ENCODE results near the gene FRAS1.

Gene FRAS1

DNA sequence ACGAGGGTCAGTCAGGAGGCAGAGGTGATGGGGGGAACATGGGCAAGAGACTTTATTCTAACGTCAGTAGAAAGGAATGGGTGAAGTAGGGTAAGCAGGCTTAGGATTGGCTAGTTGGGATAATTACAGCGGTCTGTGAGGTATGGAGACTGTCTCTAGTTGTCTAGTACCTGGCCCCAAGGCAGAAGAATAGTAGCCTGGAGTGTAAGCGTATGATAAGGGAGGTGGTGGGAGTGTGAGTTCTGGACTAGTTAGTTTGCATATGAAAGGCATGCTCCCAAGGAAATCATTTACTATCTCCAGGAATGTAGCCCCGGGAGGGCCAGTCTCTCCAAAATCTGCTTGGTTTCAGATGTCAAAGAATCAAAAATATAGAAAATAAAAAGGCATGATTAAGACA lies 274.8 kb downstream of the FRAS1 start:
- DNase-seq, result no peak

DNA sequence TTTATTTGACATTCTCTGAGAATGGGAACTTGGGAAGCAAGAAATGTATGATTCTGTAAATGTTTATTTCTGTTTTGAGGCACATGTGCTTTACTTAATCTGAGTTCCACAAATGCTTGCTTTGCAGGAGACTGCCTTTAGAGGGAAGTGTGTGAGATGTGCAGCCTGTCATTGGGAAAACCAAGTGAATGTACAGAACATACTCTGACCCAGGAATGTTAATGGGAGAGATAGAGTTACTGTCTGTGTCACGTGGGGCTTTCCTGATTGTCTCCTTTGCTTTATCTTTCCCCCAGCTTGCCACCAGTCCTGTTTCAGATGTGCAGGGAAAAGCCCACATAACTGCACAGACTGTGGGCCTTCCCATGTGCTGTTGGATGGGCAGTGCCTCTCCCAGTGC lies 275.9 kb downstream of the FRAS1 start:
- DNase-seq, result no peak

DNA sequence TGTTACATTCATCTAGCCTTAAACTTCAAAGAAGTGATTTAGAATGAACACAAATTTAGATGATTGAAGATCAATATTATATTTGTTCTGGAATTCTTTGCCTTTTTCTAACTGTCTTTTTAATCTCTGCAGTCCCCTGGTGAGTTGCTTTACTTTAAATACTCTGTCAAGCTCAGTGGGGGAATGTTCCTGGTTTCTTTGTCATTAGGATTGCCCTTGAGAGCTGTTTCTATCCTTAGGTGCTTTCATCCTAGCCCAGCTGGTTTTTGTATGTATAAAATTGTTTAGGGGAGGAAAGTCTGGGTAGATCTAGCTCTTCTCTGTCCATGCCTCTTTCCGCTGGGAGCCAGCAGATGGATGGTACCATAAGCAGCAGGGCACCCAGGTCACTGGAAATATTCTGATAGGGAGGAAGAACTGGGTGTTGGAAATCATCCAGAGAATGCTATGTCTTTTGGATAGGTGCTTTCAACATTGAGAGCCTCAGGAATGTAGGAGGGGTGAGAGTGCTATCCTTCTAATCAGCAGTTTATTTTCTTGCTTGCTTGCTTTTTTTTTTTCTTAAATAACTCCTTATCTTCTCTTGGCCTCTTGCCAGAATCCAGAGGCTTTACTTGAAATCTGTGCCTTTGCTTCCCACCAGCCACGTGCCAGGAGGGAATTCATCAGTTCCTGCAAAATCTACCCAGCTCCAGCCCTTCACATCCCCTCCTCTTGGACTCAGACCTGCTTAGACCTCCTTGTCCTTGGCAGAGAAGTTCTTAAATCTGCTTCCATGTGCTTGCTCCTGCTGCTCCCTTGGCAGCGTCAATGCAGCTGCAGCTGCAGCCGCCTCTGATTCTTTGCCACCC lies 279.2 kb downstream of the FRAS1 start:
- DNase-seq, result no peak

GRCh38 chr4:78337244-78338020 lies 280.3 kb downstream of the FRAS1 start:
- no peak for DNase-seq

GRCh38 chr4:78342125-78342524 lies 285.0 kb downstream of the FRAS1 start:
- DNase-seq, result no peak

- no peak for DNase-seq
Measured at GRCh38 chr4:78343682-78344081, 286.6 kb downstream of the FRAS1 start.

DNA sequence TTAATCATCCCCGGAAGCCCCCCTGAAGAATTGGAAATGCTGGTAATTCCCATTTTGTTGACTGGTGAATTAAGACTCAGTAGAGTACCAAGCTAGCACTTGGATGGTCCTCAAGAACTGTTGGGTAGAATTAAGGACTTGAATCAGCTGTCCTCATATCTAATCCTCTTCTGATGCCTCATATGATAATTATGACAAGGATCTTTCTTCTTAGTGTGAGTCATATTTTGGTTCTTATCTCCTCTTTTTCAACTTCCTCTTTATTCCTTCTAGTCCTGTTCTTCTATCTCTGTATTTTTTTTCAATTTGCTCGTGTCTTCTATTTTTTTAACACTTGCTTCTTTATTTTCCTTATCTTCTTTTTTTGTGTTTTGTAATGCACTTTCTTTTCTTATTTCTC lies 288.1 kb downstream of the FRAS1 start:
- no peak for DNase-seq

DNA sequence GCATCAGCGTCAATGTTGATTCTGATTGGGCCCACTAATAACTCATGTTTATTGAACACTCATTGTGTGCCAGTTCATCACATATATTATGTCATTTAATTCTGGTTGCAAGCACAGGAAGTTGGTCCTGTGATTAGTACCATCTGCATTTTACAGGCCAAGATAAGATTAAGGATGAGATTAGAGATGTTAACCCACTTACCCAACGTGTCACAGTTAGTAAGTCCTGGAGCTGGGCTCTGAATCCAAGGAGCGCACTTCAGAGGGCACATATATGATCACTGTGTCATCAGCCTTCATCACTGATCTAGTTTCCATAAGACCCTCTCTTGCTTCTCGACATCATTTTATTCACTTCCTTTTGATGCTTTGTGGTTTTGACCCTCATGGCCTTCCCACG lies 289.1 kb downstream of the FRAS1 start:
- DNase-seq, result no peak

GRCh38 chr4:78347527-78347926 lies 290.4 kb downstream of the FRAS1 start:
- DNase-seq, result no peak

DNA sequence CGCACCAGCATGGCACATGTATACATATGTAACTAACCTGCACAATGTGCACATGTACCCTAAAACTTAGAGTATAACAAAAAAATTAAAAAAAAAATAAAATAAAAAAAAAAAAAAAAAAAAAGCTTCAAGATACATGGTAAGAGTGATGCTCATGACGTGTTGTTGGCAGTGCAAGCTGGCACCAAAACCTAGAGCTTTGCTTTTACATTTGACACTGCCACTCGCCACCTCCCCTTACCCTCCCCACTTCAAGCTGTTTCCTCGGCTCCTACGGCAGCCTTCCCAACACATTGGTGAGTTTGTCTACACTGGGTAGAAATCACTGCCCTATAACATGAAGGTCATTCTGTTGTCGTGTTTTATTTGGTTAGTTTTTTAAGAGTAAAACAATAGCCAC lies 296.8 kb downstream of the FRAS1 start:
- no peak for DNase-seq

DNA sequence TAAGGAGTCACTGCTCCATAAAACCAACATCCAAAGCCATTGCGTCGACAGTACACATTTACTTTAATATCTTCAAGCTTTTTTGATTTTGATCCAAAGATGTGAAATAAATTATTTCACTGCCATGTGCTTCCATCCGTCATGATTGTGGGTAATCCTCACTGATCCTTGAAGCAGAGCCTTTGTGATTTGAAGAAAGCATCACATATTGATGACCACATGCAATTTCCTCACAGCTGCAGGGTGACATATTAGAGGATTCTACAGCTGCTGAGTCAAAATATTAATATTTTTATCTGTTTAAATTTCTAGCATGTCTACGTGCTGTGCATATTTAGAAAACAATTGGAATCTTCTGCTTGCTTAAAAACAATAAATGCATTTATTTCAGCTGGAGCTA lies 297.7 kb downstream of the FRAS1 start:
- DNase-seq, result no peak

DNA sequence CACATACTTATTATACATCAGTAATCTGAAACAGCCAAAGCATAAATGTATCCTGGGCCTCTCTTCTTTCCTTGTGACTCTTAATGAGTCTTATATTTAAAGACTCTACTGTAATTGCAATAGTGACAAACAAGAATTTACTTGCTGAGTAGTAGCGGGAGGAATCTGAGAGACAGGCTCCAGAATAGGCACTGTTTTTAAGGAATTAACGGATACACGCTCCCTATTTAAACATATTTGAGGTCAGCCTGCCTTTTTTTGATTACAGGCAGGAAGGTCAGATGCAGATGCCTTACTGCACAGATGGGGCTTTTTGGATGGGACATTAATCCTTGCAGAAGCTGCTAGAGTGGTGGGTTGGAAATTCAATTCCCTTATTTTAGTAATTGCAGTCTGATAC lies 298.2 kb downstream of the FRAS1 start:
- no peak for DNase-seq

GRCh38 chr4:78356251-78356786 lies 299.2 kb downstream of the FRAS1 start:
- no peak for DNase-seq

- no peak for DNase-seq
Measured at GRCh38 chr4:78357122-78357521, 300.0 kb downstream of the FRAS1 start.

DNA sequence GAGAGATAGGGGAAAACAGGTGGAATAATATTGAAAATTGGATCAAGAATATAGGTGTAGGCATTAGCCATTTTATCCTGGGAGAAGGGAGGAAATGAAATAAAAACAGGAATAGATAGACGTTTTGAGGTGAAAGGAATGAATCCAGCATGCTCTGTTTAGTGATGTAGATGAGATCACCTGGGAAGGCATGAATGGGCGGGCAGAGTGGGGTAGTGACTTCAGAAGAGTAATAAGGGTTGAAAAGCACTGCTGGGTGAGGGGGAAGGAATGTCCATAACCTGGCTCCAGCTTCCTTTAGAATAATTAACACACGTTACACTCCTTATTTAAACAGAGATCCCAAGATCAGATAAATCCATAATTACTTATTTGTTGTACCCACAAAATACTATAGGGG lies 303.3 kb downstream of the FRAS1 start:
- no peak for DNase-seq

GRCh38 chr4:78361621-78362120 lies 304.5 kb downstream of the FRAS1 start:
- DNase-seq, result no peak

GRCh38 chr4:78362310-78362709 lies 305.2 kb downstream of the FRAS1 start:
- no peak for DNase-seq

- DNase-seq, result no peak
Measured at GRCh38 chr4:78363031-78363570, 306.0 kb downstream of the FRAS1 start.

DNA sequence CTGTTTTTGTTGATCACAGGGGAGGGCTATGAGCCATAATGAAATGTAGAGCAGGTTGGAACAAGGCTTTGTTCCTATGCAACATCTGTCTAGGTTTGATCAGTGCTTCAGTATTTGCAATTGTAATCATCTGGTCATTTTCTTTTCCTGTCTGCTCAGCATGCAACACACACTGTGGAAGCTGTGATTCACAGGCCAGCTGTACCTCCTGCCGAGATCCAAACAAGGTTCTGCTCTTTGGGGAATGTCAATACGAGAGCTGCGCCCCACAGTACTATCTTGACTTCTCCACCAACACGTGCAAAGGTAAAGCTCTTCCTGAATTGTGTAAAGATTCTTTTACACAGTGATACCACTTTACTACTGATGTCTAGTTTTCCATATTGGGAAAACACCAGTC lies 312.6 kb downstream of the FRAS1 start:
- DNase-seq, result no peak

GRCh38 chr4:78370631-78371372 lies 313.7 kb downstream of the FRAS1 start:
- DNase-seq, result no peak

DNA sequence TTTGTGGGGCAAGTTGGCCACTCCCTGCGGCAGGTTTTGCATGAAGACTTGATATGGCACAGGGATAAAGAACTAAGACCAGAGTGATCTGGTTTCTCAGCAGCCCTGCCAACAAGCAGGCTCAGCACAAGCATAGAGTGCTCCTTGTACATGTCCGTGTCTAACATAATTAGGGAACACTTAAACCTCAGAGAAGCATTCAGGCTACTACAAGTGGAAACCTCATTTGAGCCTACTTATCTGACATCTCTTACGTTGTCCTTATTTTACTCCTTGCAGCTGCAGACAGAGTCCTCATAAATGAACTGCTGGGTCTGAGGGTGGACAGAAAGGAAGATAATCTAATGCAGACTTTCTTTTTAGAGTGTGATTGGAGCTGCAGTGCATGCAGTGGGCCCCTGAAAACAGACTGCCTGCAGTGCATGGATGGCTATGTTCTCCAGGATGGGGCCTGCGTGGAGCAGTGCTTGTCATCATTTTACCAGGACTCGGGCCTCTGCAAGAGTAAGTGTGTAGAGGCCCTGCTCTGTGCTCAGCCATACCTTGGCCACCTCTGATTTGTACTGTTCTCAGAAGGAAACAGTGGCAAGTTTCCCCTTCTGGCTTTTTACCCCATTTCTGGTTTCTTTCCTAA lies 315.3 kb downstream of the FRAS1 start:
- no peak for DNase-seq

GRCh38 chr4:78377555-78377954 lies 320.4 kb downstream of the FRAS1 start:
- no peak for DNase-seq
